HepG2 (cell line): ENCODE measurements around the gene NPFFR1. TPM values are rescaled to one million over a fixed set of nuclear protein-coding genes. Genes with fewer than 3 reads are reported as not detected.

Experiments used
- ATAC-seq: fragments of 200-7000 bp; cut with Tn5 transposase; 3 replicates; pipeline ENCODE4 v1.9.1; 2020; ENCODE audit warnings: mild to moderate bottlenecking, moderate library complexity
- BruUV-seq: library from RNA; stranded (reverse); fragments of 400-500 nt; replicated peaks from 2 replicates; lab custom pipeline; 2021; lab: Mats Ljungman, UMichigan
- CTCF ChIA-PET: fragments of 300-600 bp; formaldehyde crosslinking; extraction: SDS; loops from one replicate; lab custom pipeline; 2021; ENCODE audit warnings: low total read pairs, inconsistent platforms, low intra/inter-chr PET ratio; lab: Yijun Ruan, JAX
- POLR2A ChIA-PET: fragments of 350-600 bp; sonication (Branson Sonifier 250); formaldehyde crosslinking; loops from one replicate; lab custom pipeline; 2020; ENCODE audit warnings: antibody characterized with exemption, inconsistent platforms; lab: Yijun Ruan, JAX
- DNase-seq: peaks from one replicate; pipeline ENCODE4 v3.0.0-alpha.2; 2015; ENCODE audit warnings: low spot score
- FAIRE-seq: peaks from 3 replicates; lab custom pipeline; 2011; peaks lifted over from hg19 to GRCh38; lab: Jason Lieb, UNC
- H2AFZ ChIP-seq: one replicate; pipeline ENCODE4 v1.6.1; 2011; ENCODE audit warnings: low read length, inconsistent platforms
- H3K27ac ChIP-seq: fragments of 300-600 bp; 3 replicates; pipeline ENCODE4 v1.8.0; 2011; ENCODE audit warnings: mixed run types, mild to moderate bottlenecking, mixed read lengths, low read length, inconsistent platforms; ENCODE audit not compliant: insufficient read depth; ENCODE audit errors: extremely low read length
- H3K27me3 ChIP-seq, 2 experiments: fragments of 200-600 bp in 1 of 2; 2 replicates in 1 of 2; 3 replicates in 1 of 2; pipeline versions ENCODE4 v1.6.0 to v1.8.0; 2011; ENCODE audit warnings: low read length in 2 of 2, mild to moderate bottlenecking in 2 of 2, moderate library complexity in 2 of 2, inconsistent platforms in 1 of 2; ENCODE audit not compliant: insufficient read depth in 2 of 2, control insufficient read depth in 1 of 2
- H3K36me3 ChIP-seq, 2 experiments: fragments of 200-600 bp in 1 of 2; replicated peaks in 1 of 2; 2 replicates in 1 of 2; 3 replicates in 1 of 2; pipeline versions ENCODE4 v1.5.1 to v1.8.0; 2011; ENCODE audit warnings: low read length in 2 of 2, inconsistent platforms in 1 of 2; ENCODE audit not compliant: insufficient read depth in 2 of 2, control insufficient read depth in 1 of 2
- H3K4me1 ChIP-seq: 2 replicates; pipeline ENCODE4 v1.5.1; 2012; ENCODE audit warnings: low read length, inconsistent platforms; ENCODE audit not compliant: insufficient read depth
- H3K4me2 ChIP-seq: 2 replicates; pipeline ENCODE4 v1.6.0; 2011; ENCODE audit warnings: low read depth, low read length, inconsistent platforms
- H3K4me3 ChIP-seq, 3 experiments: fragments of 200-600 bp in 1 of 3; sonication (generic), shearing (Covaris generic) in 1 of 3; replicated peaks in 1 of 3; 2 replicates each; pipeline ENCODE4 v1.5.1; 2011 to 2016; ENCODE audit warnings: low read length in 3 of 3, inconsistent platforms in 2 of 3, low read depth in 2 of 3, mild to moderate bottlenecking in 2 of 3, control low read depth in 1 of 3, mixed read lengths in 1 of 3; ENCODE audit not compliant: insufficient read depth in 1 of 3
- H3K79me2 ChIP-seq: one replicate; pipeline ENCODE4 v1.6.1; 2011; ENCODE audit warnings: low read length, inconsistent platforms; ENCODE audit not compliant: insufficient read depth
- H3K9ac ChIP-seq: 2 replicates; pipeline ENCODE4 v1.6.0; 2011; ENCODE audit warnings: mild to moderate bottlenecking, low read depth, low read length, inconsistent platforms; ENCODE audit not compliant: insufficient read depth
- H3K9me3 ChIP-seq: 2 replicates; pipeline ENCODE4 v1.5.1; 2012; ENCODE audit warnings: mild to moderate bottlenecking, low read length
- H4K20me1 ChIP-seq: 2 replicates; pipeline ENCODE4 v1.6.0; 2011; ENCODE audit warnings: inconsistent platforms, mild to moderate bottlenecking, low read length, moderate library complexity; ENCODE audit not compliant: insufficient read depth
- ELF3 ChIP-seq: IDR thresholded peaks from 2 replicates; pipeline ENCODE4 v1.6.1; 2016; ENCODE audit warnings: missing genetic modification reagents, missing compliant biosample characterization
- ELF4 ChIP-seq: sonication (generic); formaldehyde crosslinking; IDR thresholded peaks from 2 replicates; pipeline ENCODE4 v1.5.0; 2020; ENCODE audit warnings: missing genetic modification reagents, mild to moderate bottlenecking, moderate library complexity, borderline replicate concordance
- ERF ChIP-seq: IDR thresholded peaks from 2 replicates; pipeline ENCODE4 v1.6.1; 2018; ENCODE audit warnings: missing biosample characterization, missing genetic modification reagents
- ESRRA ChIP-seq: sonication (generic); formaldehyde crosslinking; IDR thresholded peaks from 2 replicates; pipeline ENCODE4 v1.5.1; 2020; ENCODE audit warnings: mild to moderate bottlenecking, low read depth, missing genetic modification reagents
- EZH2 ChIP-seq: conservative IDR thresholded peaks from 2 replicates; pipeline ENCODE4 v1.6.1; 2012; ENCODE audit warnings: mild to moderate bottlenecking, low read depth, low read length, moderate library complexity
- GABPA ChIP-seq, 2 experiments: IDR thresholded peaks; 2 replicates each; pipeline ENCODE4 v1.6.1; 2011 to 2016; ENCODE audit warnings: low read depth in 2 of 2, low read length in 1 of 2, missing biosample characterization in 1 of 2, missing genetic modification characterization in 1 of 2
- HMG20B ChIP-seq: conservative IDR thresholded peaks from 2 replicates; pipeline ENCODE4 v1.6.1; 2016; ENCODE audit warnings: missing genetic modification reagents, missing compliant biosample characterization
- HNF4A ChIP-seq: sonication (generic); formaldehyde crosslinking; IDR thresholded peaks from 2 replicates; pipeline ENCODE4 v1.4.0; 2020; ENCODE audit warnings: missing genetic modification reagents
- MED1 ChIP-seq: sonication (generic); formaldehyde crosslinking; IDR thresholded peaks from 2 replicates; pipeline ENCODE4 v1.4.0; 2020; ENCODE audit warnings: missing genetic modification reagents
- NR2F6 ChIP-seq, 2 experiments: IDR thresholded peaks; 2 replicates each; pipeline ENCODE4 v1.6.1; 2016; ENCODE audit warnings: antibody characterized with exemption in 1 of 2, mild to moderate bottlenecking in 1 of 2
- PAXIP1 ChIP-seq: sonication (generic); formaldehyde crosslinking; conservative IDR thresholded peaks from 2 replicates; pipeline ENCODE4 v1.4.0; 2020; ENCODE audit warnings: mild to moderate bottlenecking, missing genetic modification reagents, moderate library complexity
- PPARG ChIP-seq: conservative IDR thresholded peaks from 2 replicates; pipeline ENCODE4 v1.6.1; 2016; ENCODE audit warnings: missing biosample characterization, missing genetic modification reagents
- RXRB ChIP-seq: IDR thresholded peaks from 2 replicates; pipeline ENCODE4 v1.6.1; 2016; ENCODE audit warnings: borderline replicate concordance, missing genetic modification reagents, missing compliant biosample characterization
- ZKSCAN5 ChIP-seq: sonication (generic); formaldehyde crosslinking; IDR thresholded peaks from 2 replicates; pipeline ENCODE4 v1.5.1; 2020; ENCODE audit warnings: mild to moderate bottlenecking, missing genetic modification reagents
- ZNF557 ChIP-seq: sonication (generic); formaldehyde crosslinking; IDR thresholded peaks from 2 replicates; pipeline ENCODE4 v1.4.0; 2020; ENCODE audit warnings: missing genetic modification reagents
- ZNF782 ChIP-seq: sonication (generic); formaldehyde crosslinking; IDR thresholded peaks from 2 replicates; pipeline ENCODE4 v1.4.0; 2020; ENCODE audit warnings: missing genetic modification reagents, mild to moderate bottlenecking, borderline replicate concordance
- ZNF790 ChIP-seq: sonication (generic); formaldehyde crosslinking; IDR thresholded peaks from 2 replicates; pipeline ENCODE4 v1.8.0; 2022; ENCODE audit warnings: missing genetic modification reagents, mild to moderate bottlenecking, borderline replicate concordance
- WGBS: methylation state at CpG from one replicate; pipeline ENCODE4 v1.1.6; 2017; ENCODE audit warnings: low lambda C conversion rate; 5-methylcytosine and 5-hydroxymethylcytosine counted together
- in situ Hi-C: cut with HindIII; loops from 2 replicates; pipeline ENCODE4 v1.10.0; 2017; ENCODE audit warnings: low pct_unique_long_range_greater_than_20kb; ENCODE audit not compliant: extremely low pct_ligation_motif_present
- intact Hi-C: fragments of 100-400 bp; cut with micrococcal nuclease; formaldehyde crosslinking; loops from one replicate; pipeline ENCODE4 v1.10.0; 2022; ENCODE audit not compliant: unreplicated experiment
- polyA plus RNA-seq, 8 experiments: library from polyadenylated mRNA; depleted of rRNA in 3 of 8; stranded (reverse) in 7 of 8; unstranded in 1 of 8; fragments of >200 nt; fragmentation: Illumina TruSeq in 4 of 8; extraction: Trizol in 4 of 8; gene quantifications; 2 replicates each; pipeline versions ENCODE4 v1.2.1 to v1.2.3, GENCODE V29; 2011 to 2016; ENCODE audit warnings: low read depth in 4 of 8, missing spikeins in 1 of 8, mixed read lengths in 1 of 8; ENCODE audit not compliant: insufficient read depth in 1 of 8
- total RNA-seq, 5 experiments: library from RNA; depleted of rRNA; stranded (reverse); fragments of >200 nt; fragmentation: Illumina TruSeq; extraction: Trizol; gene quantifications; 2 replicates each; pipeline ENCODE4 v1.2.3, GENCODE V29; 2016; ENCODE audit warnings: low read depth in 1 of 5
- TF ChIP-seq, protein P1 (sequence below): IDR thresholded peaks from 2 replicates; pipeline ENCODE4 v1.4.0; 2020; ENCODE audit warnings: mild to moderate bottlenecking, missing genetic modification reagents

NPFFR1 gene
- total and polyA plus RNA-seq, 2 of the 13 experiments (the other 11 are each of a cell fraction or from before 2014, with no cell fraction given) = under 0.01 TPM; not detected in 1

GRCh38 chr10:70315276-70315675 is 31.5 kb upstream of the NPFFR1 start:
- POLR2A ChIA-PET = interaction anchor here (2.0 to 2.4 kb wide), 2 partner anchors 9 to 82 kb away, joined by 6 to 11 read pairs; partner anchors contain the start of gene PPA1
- TF ChIP-seq HNF4A (CRISPR knock-in tag) (peak; percentile 57), ERF (CRISPR knock-in tag) (0 out of 2 replicates have a peak, but pooled peaks have one; percentile 17), NR2F6 (IDR thresholded peaks at IDR 0.05) (peak; percentile 32; the same call in 1 of the 2 replicates), NR2F6 (CRISPR knock-in tag; IDR thresholded peaks at IDR 0.05) (no peak), PAXIP1 (peak; percentile 67), ZNF557 (no peak), PPARG (CRISPR knock-in tag) (peak; percentile 84), RXRB (CRISPR knock-in tag) (0 out of 2 replicates have a peak, but pooled peaks have one; percentile 59), ZKSCAN5 (no peak), ZNF790 (CRISPR knock-in tag) (0 out of 2 replicates have a peak, but pooled peaks have one; percentile 30), ESRRA (CRISPR knock-in tag) (peak; percentile 73), MED1 (CRISPR knock-in tag) (peak; percentile 31; the same call in 1 of the 2 replicates), HMG20B (CRISPR knock-in tag) (no peak), GABPA (IDR thresholded peaks at IDR 0.05; ENCODE audit: low read depth, low read length) (no peak), GABPA (CRISPR knock-in tag; IDR thresholded peaks at IDR 0.05; ENCODE audit: low read depth) (peak; percentile 13; the same call in 1 of the 2 replicates), ELF4 (no peak), EZH2 (no peak), ZNF782 (no peak), ELF3 (CRISPR knock-in tag) (peak; percentile 80)
- TF ChIP-seq, protein P1, sequence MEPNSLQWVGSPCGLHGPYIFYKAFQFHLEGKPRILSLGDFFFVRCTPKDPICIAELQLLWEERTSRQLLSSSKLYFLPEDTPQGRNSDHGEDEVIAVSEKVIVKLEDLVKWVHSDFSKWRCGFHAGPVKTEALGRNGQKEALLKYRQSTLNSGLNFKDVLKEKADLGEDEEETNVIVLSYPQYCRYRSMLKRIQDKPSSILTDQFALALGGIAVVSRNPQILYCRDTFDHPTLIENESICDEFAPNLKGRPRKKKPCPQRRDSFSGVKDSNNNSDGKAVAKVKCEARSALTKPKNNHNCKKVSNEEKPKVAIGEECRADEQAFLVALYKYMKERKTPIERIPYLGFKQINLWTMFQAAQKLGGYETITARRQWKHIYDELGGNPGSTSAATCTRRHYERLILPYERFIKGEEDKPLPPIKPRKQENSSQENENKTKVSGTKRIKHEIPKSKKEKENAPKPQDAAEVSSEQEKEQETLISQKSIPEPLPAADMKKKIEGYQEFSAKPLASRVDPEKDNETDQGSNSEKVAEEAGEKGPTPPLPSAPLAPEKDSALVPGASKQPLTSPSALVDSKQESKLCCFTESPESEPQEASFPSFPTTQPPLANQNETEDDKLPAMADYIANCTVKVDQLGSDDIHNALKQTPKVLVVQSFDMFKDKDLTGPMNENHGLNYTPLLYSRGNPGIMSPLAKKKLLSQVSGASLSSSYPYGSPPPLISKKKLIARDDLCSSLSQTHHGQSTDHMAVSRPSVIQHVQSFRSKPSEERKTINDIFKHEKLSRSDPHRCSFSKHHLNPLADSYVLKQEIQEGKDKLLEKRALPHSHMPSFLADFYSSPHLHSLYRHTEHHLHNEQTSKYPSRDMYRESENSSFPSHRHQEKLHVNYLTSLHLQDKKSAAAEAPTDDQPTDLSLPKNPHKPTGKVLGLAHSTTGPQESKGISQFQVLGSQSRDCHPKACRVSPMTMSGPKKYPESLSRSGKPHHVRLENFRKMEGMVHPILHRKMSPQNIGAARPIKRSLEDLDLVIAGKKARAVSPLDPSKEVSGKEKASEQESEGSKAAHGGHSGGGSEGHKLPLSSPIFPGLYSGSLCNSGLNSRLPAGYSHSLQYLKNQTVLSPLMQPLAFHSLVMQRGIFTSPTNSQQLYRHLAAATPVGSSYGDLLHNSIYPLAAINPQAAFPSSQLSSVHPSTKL (CRISPR knock-in tag) = peak; percentile 35; the same call in 1 of the 2 replicates

More at GRCh38 chr10:70315276-70315675, 31.5 kb upstream of the NPFFR1 start:
- Histone ChIP-seq H3K4me2 (peak overlapping the region; percentile 44; the same call in 1 of the 2 replicates), H3K9me3 (no peaks in the 10 kb centered on the region), H4K20me1 (no peaks in the 10 kb centered on the region), H3K27me3 (no peaks in the 10 kb centered on the region), H2AFZ (no peak overlapping the region), H3K4me1 (peaks cover 38% of the 10 kb centered on the region), H3K27ac (peak overlapping the region; percentile 28), H3K9ac (no peak overlapping the region), H3K36me3 (peaks cover 3 to 29% of the 10 kb centered on the region in 2 experiments), H3K4me3 (no peak overlapping the region), H3K79me2 (peaks cover 6% of the 10 kb centered on the region)
- intact Hi-C loops (no loop called here), in situ Hi-C loops (no loop called here)
- CTCF ChIA-PET = no interaction called here
- ATAC-seq = no peak
- no peak for DNase-seq
- FAIRE-seq = no peak
- 33% methylated on average over 2 of the region's 2 CpGs for WGBS
- no TSS peak for BruUV-seq
